Frontal cortex (tissue), 4 donors: Measurements from ENCODE around the gene CCN5. TPM values are rescaled to one million over a fixed set of nuclear protein-coding genes. Genes with fewer than 3 reads are reported as not detected.
A peak's percentile ranks its signal among the peaks of the same experiment; 100 is the strongest.

ENCODE experiments used
- DNase-seq, 2 donors: peaks; one replicate each; pipeline ENCODE4 v3.0.0; 2012; ENCODE audit warnings: low spot score in 2 of 2
- FAIRE-seq: peaks from 2 replicates; lab custom pipeline; 2012; peaks lifted over from hg19 to GRCh38; lab: Jason Lieb, UNC
- total RNA-seq: library from RNA; depleted of rRNA; stranded (reverse); fragments of >200 nt; gene quantifications from one replicate; pipeline ENCODE4 v1.2.3, GENCODE V29; 2014
- donor health status: control.
- donor health status: control.
- donor health status: control.

Gene CCN5
- total RNA-seq, 1 donor from 2014 or later: not detected

- FAIRE-seq: no peak
- DNase-seq: no peak
These were observed 17.2 kb downstream of the CCN5 start for GRCh38 chr20:44732327-44732726.

- DNase-seq (peak; percentile 62 to 64), FAIRE-seq (no peak)
These were observed 18.3 kb downstream of the CCN5 start for GRCh38 chr20:44733341-44734069.

- FAIRE-seq: no peak
- no peak for DNase-seq
These were observed 19.8 kb downstream of the CCN5 start for GRCh38 chr20:44734938-44735337.

GRCh38 chr20:44735816-44736169 lies 20.6 kb downstream of the CCN5 start:
- no peak for FAIRE-seq
- DNase-seq: no peak

- no peak for FAIRE-seq
These were observed 21.2 kb downstream of the CCN5 start for GRCh38 chr20:44736170-44737021.

GRCh38 chr20:44737116-44737515 lies 21.9 kb downstream of the CCN5 start:
- FAIRE-seq: no peak
- no peak for DNase-seq

More at GRCh38 chr20:44736170-44737021, 21.2 kb downstream of the CCN5 start:
- DNase-seq: peak; percentile 61 to 71

- DNase-seq: peak; percentile 75 to 80
- no peak for FAIRE-seq
These were observed 23.8 kb downstream of the CCN5 start for GRCh38 chr20:44738813-44739477.

- no peak for DNase-seq
- no peak for FAIRE-seq
These were observed 24.8 kb downstream of the CCN5 start for GRCh38 chr20:44739942-44740341.

GRCh38 chr20:44742304-44743079 lies 27.3 kb downstream of the CCN5 start:
- DNase-seq (no peak), FAIRE-seq (no peak)

- DNase-seq: no peak
- FAIRE-seq: no peak
These were observed 28.0 kb downstream of the CCN5 start for GRCh38 chr20:44743080-44743701.

GRCh38 chr20:44743916-44744655 lies 28.9 kb downstream of the CCN5 start:
- DNase-seq (no peak), FAIRE-seq (no peak)

- FAIRE-seq (no peak), DNase-seq (no peak)
These were observed 30.0 kb downstream of the CCN5 start for GRCh38 chr20:44745122-44745597.

GRCh38 chr20:44745598-44746366 lies 30.6 kb downstream of the CCN5 start, which contains the start of gene KCNK15:
KCNK15 (plus strand) TSS chr20:44745865; CDS start chr20:44745911, 46 bp downstream.
- FAIRE-seq: no peak

GRCh38 chr20:44746367-44747165 lies 31.4 kb downstream of the CCN5 start:
- FAIRE-seq (no peak), DNase-seq (no peak)

More at GRCh38 chr20:44745598-44746366, 30.6 kb downstream of the CCN5 start, which contains the start of gene KCNK15:
- peak in 1 of 2 donors; percentile 64 for DNase-seq

- DNase-seq (peak; percentile 72 to 78), FAIRE-seq (no peak)
These were observed 32.2 kb downstream of the CCN5 start for GRCh38 chr20:44747166-44748004.

- no peak for DNase-seq
- no peak for FAIRE-seq
These were observed 32.8 kb downstream of the CCN5 start for GRCh38 chr20:44748005-44748370.
